ENCODE data around the gene ERG28.

- TF ChIP-seq CTCF (IDR thresholded peaks at IDR 0.05; ENCODE audit: insufficient read depth, low read length), result no peak
- TF ChIP-seq POLR2AphosphoS5 (IDR thresholded peaks at IDR 0.05; ENCODE audit: low read depth), result no peak
- no peak for TF ChIP-seq GABPA (IDR thresholded peaks at IDR 0.05; ENCODE audit: low read depth)
Observed at GRCh38 chr14:75640876-75641275, 19.8 kb downstream of the ERG28 start.

All from HL-60 (cell line).